Right atrium auricular region (tissue), 2 donors: ENCODE data around the gene ADGRV1. TPM values are rescaled to one million over a fixed set of nuclear protein-coding genes. Genes with fewer than 3 reads are reported as not detected.

Experiments
- DNase-seq: peaks from one replicate; pipeline ENCODE4 v3.0.0-alpha.2; 2019; ENCODE audit warnings: low spot score
- H3K27ac ChIP-seq, 2 donors: fragments of 200-600 bp; sonication (generic); 1 replicate in 1 of 2; 2 replicates in 1 of 2; pipeline ENCODE4 v1.5.1; 2016 to 2019
- H3K27me3 ChIP-seq, 2 donors: fragments of 200-600 bp; sonication (generic); one replicate each; pipeline versions ENCODE4 v1.5.1 to v1.6.0; 2017 to 2019
- H3K36me3 ChIP-seq: fragments of 200-600 bp; sonication (generic); one replicate; pipeline ENCODE4 v1.5.1; 2016
- H3K4me1 ChIP-seq, 2 donors: fragments of 200-600 bp; sonication (generic); one replicate each; pipeline versions ENCODE4 v1.5.1 to v1.6.0; 2017 to 2019
- H3K4me3 ChIP-seq, 2 donors: fragments of 200-600 bp; sonication (generic); 1 replicate in 1 of 2; 2 replicates in 1 of 2; pipeline ENCODE4 v1.5.1; 2017 to 2019; ENCODE audit warnings: mild to moderate bottlenecking in 1 of 2, moderate library complexity in 1 of 2
- H3K9me3 ChIP-seq, 2 donors: fragments of 200-600 bp; sonication (generic); one replicate each; pipeline ENCODE4 v1.5.1; 2019
- CTCF ChIP-seq, 2 donors: fragments of 200-600 bp; sonication (generic); IDR thresholded peaks; one replicate each; pipeline ENCODE4 v1.5.1; 2019; ENCODE audit warnings: antibody characterized with exemption in 2 of 2
- total RNA-seq, 2 donors: library from RNA; depleted of rRNA; stranded (reverse); fragments of >200 nt; gene quantifications; one replicate each; pipeline ENCODE4 v1.1.0, GENCODE V29; 2016

Gene ADGRV1
- total RNA-seq, 2 donors from 2014 or later: 1.4 to 1.8 TPM

- H3K4me3 ChIP-seq: no peak overlapping the region
- no peak for DNase-seq
- no peaks in the 10 kb centered on the region for H3K4me1 ChIP-seq
- H3K27me3 ChIP-seq: no peaks in the 10 kb centered on the region
- no peak for TF ChIP-seq CTCF (IDR thresholded peaks at IDR 0.05)
- no peaks in the 10 kb centered on the region for H3K36me3 ChIP-seq
- no peaks in the 10 kb centered on the region for H3K9me3 ChIP-seq
- no peak overlapping the region for H3K27ac ChIP-seq
Observed at GRCh38 chr5:90987726-90988125, 429.1 kb downstream of the ADGRV1 start.

- H3K9me3 ChIP-seq: peaks cover 0 to 19% of the 10 kb centered on the region in 2 donors
- no peak overlapping the region for H3K27ac ChIP-seq
Observed at GRCh38 chr5:90991201-90991600, 432.6 kb downstream of the ADGRV1 start.

GRCh38 chr5:90994796-90995195 lies 436.2 kb downstream of the ADGRV1 start:
- no peak for TF ChIP-seq CTCF (IDR thresholded peaks at IDR 0.05)
- no peak for DNase-seq

More at GRCh38 chr5:90991201-90991600, 432.6 kb downstream of the ADGRV1 start:
- no peaks in the 10 kb centered on the region for H3K27me3 ChIP-seq
- no peak for DNase-seq
- H3K4me3 ChIP-seq: no peak overlapping the region
- no peaks in the 10 kb centered on the region for H3K36me3 ChIP-seq
- TF ChIP-seq CTCF (IDR thresholded peaks at IDR 0.05): no peak
- H3K4me1 ChIP-seq: no peaks in the 10 kb centered on the region

GRCh38 chr5:90996089-90996488 lies 437.5 kb downstream of the ADGRV1 start:
- Histone ChIP-seq H3K27me3 (no peaks in the 10 kb centered on the region), H3K36me3 (no peaks in the 10 kb centered on the region), H3K4me1 (no peaks in the 10 kb centered on the region), H3K9me3 (peaks cover 0 to 19% of the 10 kb centered on the region in 2 donors), H3K4me3 (no peak overlapping the region), H3K27ac (no peak overlapping the region)
- no peak for TF ChIP-seq CTCF (IDR thresholded peaks at IDR 0.05)
- no peak for DNase-seq

More at GRCh38 chr5:90994796-90995195, 436.2 kb downstream of the ADGRV1 start:
- H3K27me3 ChIP-seq: no peaks in the 10 kb centered on the region
- no peaks in the 10 kb centered on the region for H3K36me3 ChIP-seq
- H3K4me3 ChIP-seq: no peak overlapping the region
- H3K27ac ChIP-seq: no peak overlapping the region
- H3K4me1 ChIP-seq: no peaks in the 10 kb centered on the region
- peaks cover 0 to 19% of the 10 kb centered on the region in 2 donors for H3K9me3 ChIP-seq

GRCh38 chr5:90997082-90997481 lies 438.5 kb downstream of the ADGRV1 start:
- H3K4me3 ChIP-seq: no peak overlapping the region
- no peaks in the 10 kb centered on the region for H3K27me3 ChIP-seq
- TF ChIP-seq CTCF (IDR thresholded peaks at IDR 0.05): no peak
- peaks cover 0 to 19% of the 10 kb centered on the region in 2 donors for H3K9me3 ChIP-seq
- DNase-seq: no peak
- H3K4me1 ChIP-seq: no peaks in the 10 kb centered on the region
- no peaks in the 10 kb centered on the region for H3K36me3 ChIP-seq
- H3K27ac ChIP-seq: no peak overlapping the region

GRCh38 chr5:91000743-91001142 lies 442.1 kb downstream of the ADGRV1 start:
- Histone ChIP-seq H3K4me1 (no peaks in the 10 kb centered on the region), H3K36me3 (no peaks in the 10 kb centered on the region), H3K9me3 (peaks cover 0 to 5% of the 10 kb centered on the region in 2 donors), H3K27ac (no peak overlapping the region), H3K4me3 (no peak overlapping the region), H3K27me3 (no peaks in the 10 kb centered on the region)
- no peak for TF ChIP-seq CTCF (IDR thresholded peaks at IDR 0.05)
- no peak for DNase-seq
